GM13977 (cell line): Measurements from ENCODE around the gene TIMP3.

Experiments used
- DNase-seq: peaks from one replicate; pipeline ENCODE4 v3.0.0; 2012; ENCODE audit warnings: low spot score
- in situ Hi-C: fragments of 300-500 bp; cut with MboI; formaldehyde crosslinking; loops from one replicate; pipeline ENCODE4 v1.12.0; 2022; ENCODE audit warnings: low sequenced_read_pairs, low pct_unique_long_range_greater_than_20kb, mixed read lengths, inconsistent platforms; ENCODE audit not compliant: unreplicated experiment
- TF ChIP-seq, protein P1 (sequence below): IDR thresholded peaks from 2 replicates; pipeline ENCODE4 v1.5.1; 2012; ENCODE audit warnings: mild to moderate bottlenecking, control low read depth; ENCODE audit not compliant: insufficient read depth; ENCODE audit errors: extremely low read depth, missing control alignments

TIMP3 gene

DNA sequence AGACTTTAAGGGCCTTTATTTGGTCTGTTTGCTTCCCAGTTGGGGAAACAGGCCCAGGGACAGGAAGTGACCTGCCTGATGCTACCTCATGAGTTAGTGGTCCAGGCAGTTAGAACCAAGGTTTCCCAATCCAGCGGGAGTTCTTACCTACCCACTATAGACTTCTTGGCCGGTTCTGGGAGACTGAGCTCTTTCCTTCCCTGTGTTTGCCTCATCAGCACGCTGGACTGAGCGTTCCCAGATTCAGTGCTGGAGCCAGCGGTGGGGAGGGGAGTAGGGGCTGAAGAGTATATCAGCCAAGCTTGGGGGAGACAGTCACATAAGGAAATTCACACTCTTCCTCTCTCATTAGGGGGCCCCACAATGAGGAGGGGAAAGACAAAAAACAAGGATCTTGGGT, 27.1 kb downstream of the TIMP3 start:
- TF ChIP-seq, protein P1, sequence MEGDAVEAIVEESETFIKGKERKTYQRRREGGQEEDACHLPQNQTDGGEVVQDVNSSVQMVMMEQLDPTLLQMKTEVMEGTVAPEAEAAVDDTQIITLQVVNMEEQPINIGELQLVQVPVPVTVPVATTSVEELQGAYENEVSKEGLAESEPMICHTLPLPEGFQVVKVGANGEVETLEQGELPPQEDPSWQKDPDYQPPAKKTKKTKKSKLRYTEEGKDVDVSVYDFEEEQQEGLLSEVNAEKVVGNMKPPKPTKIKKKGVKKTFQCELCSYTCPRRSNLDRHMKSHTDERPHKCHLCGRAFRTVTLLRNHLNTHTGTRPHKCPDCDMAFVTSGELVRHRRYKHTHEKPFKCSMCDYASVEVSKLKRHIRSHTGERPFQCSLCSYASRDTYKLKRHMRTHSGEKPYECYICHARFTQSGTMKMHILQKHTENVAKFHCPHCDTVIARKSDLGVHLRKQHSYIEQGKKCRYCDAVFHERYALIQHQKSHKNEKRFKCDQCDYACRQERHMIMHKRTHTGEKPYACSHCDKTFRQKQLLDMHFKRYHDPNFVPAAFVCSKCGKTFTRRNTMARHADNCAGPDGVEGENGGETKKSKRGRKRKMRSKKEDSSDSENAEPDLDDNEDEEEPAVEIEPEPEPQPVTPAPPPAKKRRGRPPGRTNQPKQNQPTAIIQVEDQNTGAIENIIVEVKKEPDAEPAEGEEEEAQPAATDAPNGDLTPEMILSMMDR, result no peak
- in situ Hi-C loops, result no loop called here
- no peak for DNase-seq

DNA sequence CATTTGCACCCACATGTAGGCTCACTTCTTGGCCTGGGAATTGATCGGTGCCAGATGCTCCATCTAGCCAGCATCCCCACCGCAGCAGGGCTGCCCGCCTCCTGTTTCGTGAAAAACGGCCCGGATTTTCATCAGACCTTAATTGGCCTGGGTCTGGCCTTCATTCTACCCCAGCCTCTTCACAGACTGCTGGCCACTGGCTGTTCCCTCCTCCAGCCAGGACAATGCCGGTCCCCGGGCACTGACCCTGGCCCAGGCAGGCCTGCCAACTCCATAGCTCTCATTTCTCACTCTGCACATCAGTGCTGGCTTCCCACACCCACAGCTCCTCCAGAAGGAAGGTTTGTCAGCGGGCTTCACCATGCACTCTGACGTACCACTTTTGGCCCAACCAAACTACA, 27.9 kb downstream of the TIMP3 start:
- in situ Hi-C loops, result no loop called here
- TF ChIP-seq, protein P1, result no peak
- no peak for DNase-seq

DNA sequence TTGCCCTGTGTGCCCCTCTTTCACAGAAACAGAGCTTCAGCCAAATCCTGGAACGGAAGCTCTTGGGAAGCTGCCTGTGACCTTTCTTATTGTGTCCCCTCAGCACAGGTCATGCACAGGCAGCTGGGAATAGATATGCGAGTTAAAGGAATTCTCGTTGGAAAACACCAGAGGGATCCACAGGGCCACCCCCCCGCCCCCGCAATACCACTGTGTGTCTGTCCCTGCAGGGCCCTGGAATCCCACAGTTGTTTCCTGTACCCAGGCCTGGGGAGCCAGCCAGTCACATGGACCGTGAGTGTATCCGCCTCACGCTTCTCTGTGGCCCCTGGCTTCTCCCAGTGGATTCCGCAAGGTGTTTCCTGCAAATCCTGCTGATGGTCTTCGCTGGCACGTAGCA, 29.0 kb downstream of the TIMP3 start:
- TF ChIP-seq, protein P1, result no peak
- no peak for DNase-seq

DNA sequence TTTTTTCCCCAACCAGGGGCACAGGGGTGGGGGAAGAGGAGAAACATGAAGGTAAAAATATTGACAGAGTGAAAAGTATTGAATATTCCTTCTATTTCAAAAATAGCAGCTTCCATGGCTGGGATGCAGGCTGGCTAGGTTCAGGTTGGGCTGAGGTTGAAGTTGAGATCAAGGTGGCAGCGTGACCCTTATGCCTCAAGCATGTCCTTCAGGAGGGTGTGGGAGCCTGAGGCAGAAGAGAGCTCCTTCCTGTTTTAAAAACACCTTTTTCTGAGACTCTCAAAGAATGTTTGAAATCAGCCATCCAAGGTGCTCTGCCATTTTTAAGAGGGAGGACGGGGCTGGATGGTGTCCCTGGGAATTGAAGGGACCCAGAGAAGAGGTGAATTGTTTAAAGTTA, 29.5 kb downstream of the TIMP3 start:
- in situ Hi-C loops, result no loop called here
- TF ChIP-seq, protein P1, result no peak
- no peak for DNase-seq

More for the DNA sequence above, 29.0 kb downstream of the TIMP3 start:
- in situ Hi-C loops, result no loop called here

DNA sequence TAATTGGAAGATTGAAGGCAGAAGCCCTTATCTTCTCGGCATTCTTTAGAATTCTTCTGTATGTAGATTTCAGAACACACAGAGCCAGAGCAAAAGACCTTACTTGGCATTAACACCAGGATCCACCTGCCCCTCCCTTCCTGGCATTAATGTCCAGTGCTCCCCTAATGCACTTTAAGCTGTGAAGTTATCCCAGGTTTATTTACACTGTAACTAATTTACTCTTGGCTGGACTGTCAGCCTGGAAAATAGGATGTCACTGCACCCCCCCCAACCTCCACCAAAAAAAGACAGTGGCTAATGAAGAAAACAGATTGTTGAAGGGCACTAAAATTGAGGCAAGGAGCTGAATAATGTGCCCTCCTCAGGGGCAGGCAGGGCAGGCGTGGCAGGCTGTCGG, 30.1 kb downstream of the TIMP3 start:
- TF ChIP-seq, protein P1, result no peak
- in situ Hi-C loops, result no loop called here
- DNase-seq, result no peak

DNA sequence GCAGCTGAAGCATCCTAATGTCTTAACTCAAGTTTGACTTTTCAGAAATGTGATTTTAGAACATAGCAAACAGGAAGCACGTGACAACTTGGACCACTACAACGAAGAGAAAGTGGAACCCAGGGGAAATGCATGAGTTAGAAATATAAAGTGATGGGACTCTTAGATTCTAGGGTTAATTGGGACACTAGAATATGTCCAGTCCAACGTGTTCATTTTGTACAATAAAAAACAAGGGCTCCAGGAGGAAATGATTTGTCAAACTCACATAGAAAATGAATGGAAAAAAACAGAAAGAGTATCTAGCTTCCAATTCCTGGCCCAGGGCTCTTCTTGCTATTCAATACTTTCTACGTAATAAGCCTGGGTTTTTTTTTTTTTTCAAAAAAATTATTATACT, 30.7 kb downstream of the TIMP3 start:
- TF ChIP-seq, protein P1, result no peak
- DNase-seq, result no peak
- in situ Hi-C loops, result no loop called here
